ENCODE results near the gene FAM72D. TPM values are rescaled to one million over a fixed set of nuclear protein-coding genes. Genes with fewer than 3 reads are reported as not detected.
"Not testable (repeated sequence)": the region's sequence is repeated elsewhere in the genome, so short reads cannot be mapped to it uniquely, and the experiment has no call there.

FAM72D gene
- total and polyA plus RNA-seq, 2 donors, result 0.25 to 0.85 TPM

DNA sequence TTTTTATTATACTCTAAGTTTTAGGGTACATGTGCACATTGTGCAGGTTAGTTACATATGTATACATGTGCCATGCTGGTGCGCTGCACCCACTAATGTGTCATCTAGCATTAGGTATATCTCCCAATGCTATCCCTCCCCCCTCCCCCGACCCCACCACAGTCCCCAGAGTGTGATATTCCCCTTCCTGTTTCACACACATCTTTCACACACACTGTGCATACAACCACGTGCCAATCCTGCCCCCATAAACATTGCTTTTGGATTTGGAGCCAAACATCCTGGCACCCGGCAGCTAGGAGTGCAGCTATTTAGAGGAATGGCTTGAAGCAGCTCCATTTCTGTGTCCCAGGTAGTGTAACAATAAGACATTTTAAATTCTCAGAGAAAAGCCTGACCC lies 51.4 kb downstream of the FAM72D start:
- not testable (repeated sequence) for DNase-seq (ENCODE audit: extremely low spot score); H3K4me3 ChIP-seq (ENCODE audit: low read depth, low read length); H3K4me1 ChIP-seq (ENCODE audit: insufficient read depth); H3K27ac ChIP-seq (ENCODE audit: low read depth); H3K36me3 ChIP-seq (ENCODE audit: insufficient read depth)
- WGBS, result 63% methylated on average over 2 of the region's 4 CpGs

- H3K4me3 ChIP-seq (ENCODE audit: low read depth, low read length); H3K36me3 ChIP-seq (ENCODE audit: insufficient read depth); H3K4me1 ChIP-seq (ENCODE audit: insufficient read depth); H3K27ac ChIP-seq (ENCODE audit: low read depth); DNase-seq (ENCODE audit: extremely low spot score): not testable (repeated sequence)
- WGBS, result no CpG with 5 or more reads among the region's 4 CpGs
Measured at GRCh38 chr1:145155421-145155820, 59.6 kb downstream of the FAM72D start.

DNA sequence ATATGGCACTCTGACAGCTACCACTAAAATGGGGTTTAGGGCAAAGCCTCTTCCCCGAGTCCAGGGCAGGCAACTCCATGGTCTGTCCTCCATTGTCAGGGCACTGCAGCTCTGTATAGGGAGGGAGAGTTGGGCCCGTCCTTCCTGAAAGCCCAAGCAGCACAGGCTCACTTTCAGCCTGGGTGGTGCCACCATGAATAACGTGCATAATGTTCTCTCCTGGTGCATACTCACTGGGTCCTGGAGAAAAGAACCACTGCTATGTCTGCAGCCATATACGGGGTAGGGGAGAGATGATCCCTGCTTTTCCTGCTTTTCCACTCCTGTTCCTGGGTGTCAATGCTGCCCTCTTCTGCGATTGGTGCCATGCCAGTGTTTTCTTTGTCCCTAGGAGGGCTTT lies 60.1 kb downstream of the FAM72D start:
- not testable (repeated sequence) for DNase-seq (ENCODE audit: extremely low spot score); H3K4me3 ChIP-seq (ENCODE audit: low read depth, low read length); H3K27ac ChIP-seq (ENCODE audit: low read depth); H3K36me3 ChIP-seq (ENCODE audit: insufficient read depth); H3K4me1 ChIP-seq (ENCODE audit: insufficient read depth)
- WGBS, result 31% methylated on average over 5 of the region's 5 CpGs

- not testable (repeated sequence) for H3K36me3 ChIP-seq (ENCODE audit: insufficient read depth); H3K4me1 ChIP-seq (ENCODE audit: insufficient read depth); H3K4me3 ChIP-seq (ENCODE audit: low read depth, low read length); H3K27ac ChIP-seq (ENCODE audit: low read depth)
- DNase-seq (ENCODE audit: extremely low spot score), result peak; percentile 58
- 6% methylated on average over 20 of the region's 26 CpGs for WGBS
Measured at GRCh38 chr1:145156891-145157610, 61.3 kb downstream of the FAM72D start.

GRCh38 chr1:145157715-145158114 lies 61.9 kb downstream of the FAM72D start:
- DNase-seq (ENCODE audit: extremely low spot score); H3K36me3 ChIP-seq (ENCODE audit: insufficient read depth); H3K4me1 ChIP-seq (ENCODE audit: insufficient read depth); H3K4me3 ChIP-seq (ENCODE audit: low read depth, low read length); H3K27ac ChIP-seq (ENCODE audit: low read depth): not testable (repeated sequence)
- WGBS, result no CpG with 5 or more reads among the region's 14 CpGs

GRCh38 chr1:145161046-145161752 lies 65.4 kb downstream of the FAM72D start:
- H3K36me3 ChIP-seq (ENCODE audit: insufficient read depth); H3K27ac ChIP-seq (ENCODE audit: low read depth); H3K4me1 ChIP-seq (ENCODE audit: insufficient read depth); H3K4me3 ChIP-seq (ENCODE audit: low read depth, low read length); DNase-seq (ENCODE audit: extremely low spot score): not testable (repeated sequence)
- WGBS, result 15% methylated on average over 3 of the region's 26 CpGs

Other genes with a start within 250 kb of the FAM72D start
- 26.9 TPM for gene SRGAP2B, start 646 bp upstream of the FAM72D start, total RNA-seq
- 17.6 TPM for gene SRGAP2B, start 646 bp upstream of the FAM72D start, polyA plus RNA-seq
- gene PPIAL4D, start 146.2 kb downstream of the FAM72D start, total RNA-seq, result not detected
- gene PPIAL4D, start 146.2 kb downstream of the FAM72D start, polyA plus RNA-seq, result not detected

All from urinary bladder (tissue), 4 donors.